Stomach (tissue), 9 donors: ENCODE data around the gene GFM1. TPM values are rescaled to one million over a fixed set of nuclear protein-coding genes. Genes with fewer than 3 reads are reported as not detected.

Experiments used
- DNase-seq, 2 donors: peaks; one replicate each; pipeline versions ENCODE4 v3.0.0 to v3.0.0-alpha.2; 2013 to 2019
- H3K27ac ChIP-seq, 5 donors: fragments of 200-600 bp in 4 of 5; sonication (generic) in 4 of 5; one replicate each; pipeline ENCODE4 v1.5.1; 2013 to 2019; ENCODE audit warnings: mild to moderate bottlenecking in 1 of 5, moderate library complexity in 1 of 5
- H3K27me3 ChIP-seq, 3 donors: fragments of 200-600 bp; sonication (generic); one replicate each; pipeline ENCODE4 v1.5.1; 2017 to 2019; ENCODE audit warnings: mixed run types in 1 of 3
- H3K36me3 ChIP-seq, 4 donors: fragments of 200-600 bp; sonication (generic); 1 replicate in 3 of 4; 2 replicates in 1 of 4; pipeline ENCODE4 v1.5.1; 2016 to 2019
- H3K4me1 ChIP-seq, 4 donors: fragments of 200-600 bp; sonication (generic); one replicate each; pipeline ENCODE4 v1.5.1; 2016 to 2019
- H3K4me3 ChIP-seq, 4 donors: fragments of 200-600 bp; sonication (generic) in 3 of 4; one replicate each; pipeline ENCODE4 v1.5.1; 2016 to 2019; ENCODE audit warnings: mild to moderate bottlenecking in 1 of 4
- H3K9me3 ChIP-seq, 4 donors: fragments of 200-600 bp; sonication (generic); one replicate each; pipeline ENCODE4 v1.5.1; 2016 to 2019
- EP300 ChIP-seq: sonication (generic); formaldehyde crosslinking; IDR thresholded peaks from one replicate; pipeline ENCODE4 v1.6.1; 2017; ENCODE audit warnings: antibody characterized with exemption
- POLR2A ChIP-seq, 4 donors: fragments of 450-650 bp; IDR thresholded peaks; one replicate each; pipeline ENCODE4 v1.6.1; 2016; ENCODE audit warnings: antibody characterized with exemption in 4 of 4, control low read depth in 2 of 4, mild to moderate bottlenecking in 1 of 4, moderate library complexity in 1 of 4
- POLR2AphosphoS5 ChIP-seq, 3 donors: sonication (generic); formaldehyde crosslinking; IDR thresholded peaks; one replicate each; pipeline ENCODE4 v1.6.1; 2016; ENCODE audit warnings: antibody characterized with exemption in 3 of 3
- WGBS, 5 donors: extraction: QIAGEN DNeasy Blood & Tissue Kit in 3 of 5; methylation state at CpG; one replicate each; pipeline versions ENCODE4 v1.1.5 to v1.1.7; 2013 to 2018; 5-methylcytosine and 5-hydroxymethylcytosine counted together
- intact Hi-C: fragments of 100-400 bp; cut with DNase I; formaldehyde crosslinking; loops from one replicate; pipeline ENCODE4 v1.15.1; 2023; ENCODE audit warnings: low total_unique reads
- polyA plus RNA-seq, 3 donors: library from polyadenylated mRNA; stranded (reverse); fragments of 200-250 nt; gene quantifications; one replicate each; pipeline ENCODE4 v1.2.3, GENCODE V29; 2013
- small RNA-seq, 4 donors: library from RNA; depleted of rRNA; stranded (forward); fragments of <200 nt; gene quantifications; one replicate each; pipeline ENCODE3, GENCODE V24; 2016
- total RNA-seq, 5 donors: library from RNA; depleted of rRNA; stranded (reverse); fragments of >200 nt; gene quantifications; one replicate each; pipeline versions ENCODE4 v1.1.0 to v1.2.3, GENCODE V29; 2014 to 2016
- TF ChIP-seq, protein P1 (sequence below), 7 experiments: fragments of 450-650 bp in 4 of 7; fragments of 200-600 bp in 3 of 7; sonication (generic) in 3 of 7; IDR thresholded peaks; one replicate each; pipeline ENCODE4 v1.5.1; 2016 to 2019; ENCODE audit warnings: antibody characterized with exemption in 7 of 7, control low read depth in 2 of 7, mild to moderate bottlenecking in 1 of 7
- donor health status: healthy with polysubstance abuse.
- donor health status: Bipolar disorder and iron deficiency.
- donor health status: healthy.

Gene GFM1
- total and polyA plus RNA-seq, 8 donors: 8.5 to 91.4 (median 23.6) TPM

GRCh38 chr3:158738653-158739052 lies 94.3 kb downstream of the GFM1 start:
- peaks cover 0 to 2% (median 0%) of the 10 kb centered on the region in 4 donors for H3K4me1 ChIP-seq
- H3K27me3 ChIP-seq: no peaks in the 10 kb centered on the region
- intact Hi-C loops: no loop called here
- no peak overlapping the region for H3K27ac ChIP-seq
- no peak for DNase-seq
- peaks cover 0 to 12% (median 4%) of the 10 kb centered on the region in 4 donors for H3K9me3 ChIP-seq
- peaks cover 0 to 49% (median 6%) of the 10 kb centered on the region in 4 donors for H3K36me3 ChIP-seq
- TF ChIP-seq EP300 (no peak), POLR2A (IDR thresholded peaks at IDR 0.05) (no peak), POLR2AphosphoS5 (IDR thresholded peaks at IDR 0.05) (no peak)
- TF ChIP-seq, protein P1, sequence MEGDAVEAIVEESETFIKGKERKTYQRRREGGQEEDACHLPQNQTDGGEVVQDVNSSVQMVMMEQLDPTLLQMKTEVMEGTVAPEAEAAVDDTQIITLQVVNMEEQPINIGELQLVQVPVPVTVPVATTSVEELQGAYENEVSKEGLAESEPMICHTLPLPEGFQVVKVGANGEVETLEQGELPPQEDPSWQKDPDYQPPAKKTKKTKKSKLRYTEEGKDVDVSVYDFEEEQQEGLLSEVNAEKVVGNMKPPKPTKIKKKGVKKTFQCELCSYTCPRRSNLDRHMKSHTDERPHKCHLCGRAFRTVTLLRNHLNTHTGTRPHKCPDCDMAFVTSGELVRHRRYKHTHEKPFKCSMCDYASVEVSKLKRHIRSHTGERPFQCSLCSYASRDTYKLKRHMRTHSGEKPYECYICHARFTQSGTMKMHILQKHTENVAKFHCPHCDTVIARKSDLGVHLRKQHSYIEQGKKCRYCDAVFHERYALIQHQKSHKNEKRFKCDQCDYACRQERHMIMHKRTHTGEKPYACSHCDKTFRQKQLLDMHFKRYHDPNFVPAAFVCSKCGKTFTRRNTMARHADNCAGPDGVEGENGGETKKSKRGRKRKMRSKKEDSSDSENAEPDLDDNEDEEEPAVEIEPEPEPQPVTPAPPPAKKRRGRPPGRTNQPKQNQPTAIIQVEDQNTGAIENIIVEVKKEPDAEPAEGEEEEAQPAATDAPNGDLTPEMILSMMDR (IDR thresholded peaks at IDR 0.05): no peak
- WGBS, 5 donors: 91 to 98% (median 93%) methylated on average over 6 of the region's 6 CpGs
- no peak overlapping the region for H3K4me3 ChIP-seq

- WGBS, 5 donors: 84 to 98% (median 91%) methylated on average over 4 of the region's 4 CpGs
Observed at GRCh38 chr3:158739078-158739477, 94.8 kb downstream of the GFM1 start.

GRCh38 chr3:158739661-158740060 lies 95.3 kb downstream of the GFM1 start:
- Histone ChIP-seq H3K27me3 (no peaks in the 10 kb centered on the region), H3K4me1 (no peaks in the 10 kb centered on the region), H3K27ac (no peak overlapping the region), H3K4me3 (no peak overlapping the region), H3K9me3 (peaks cover 0 to 12% (median 4%) of the 10 kb centered on the region in 4 donors), H3K36me3 (peaks cover 0 to 52% (median 9%) of the 10 kb centered on the region in 4 donors)
- DNase-seq: no peak
- no peak for TF ChIP-seq EP300
- TF ChIP-seq POLR2A (IDR thresholded peaks at IDR 0.05): no peak
- TF ChIP-seq, protein P1 (IDR thresholded peaks at IDR 0.05): no peak
- TF ChIP-seq POLR2AphosphoS5 (IDR thresholded peaks at IDR 0.05): no peak
- WGBS, 5 donors: 73 to 92% (median 84%) methylated on average over 3 of the region's 3 CpGs
- intact Hi-C loops: no loop called here

More at GRCh38 chr3:158739078-158739477, 94.8 kb downstream of the GFM1 start:
- intact Hi-C loops: no loop called here
- H3K36me3 ChIP-seq: peaks cover 0 to 52% (median 8%) of the 10 kb centered on the region in 4 donors
- H3K27me3 ChIP-seq: no peaks in the 10 kb centered on the region
- H3K9me3 ChIP-seq: peaks cover 0 to 12% (median 4%) of the 10 kb centered on the region in 4 donors
- H3K4me1 ChIP-seq: no peaks in the 10 kb centered on the region
- no peak overlapping the region for H3K27ac ChIP-seq
- no peak for DNase-seq
- no peak overlapping the region for H3K4me3 ChIP-seq
- TF ChIP-seq, protein P1 (IDR thresholded peaks at IDR 0.05): no peak
- TF ChIP-seq POLR2AphosphoS5 (IDR thresholded peaks at IDR 0.05): no peak
- no peak for TF ChIP-seq EP300
- TF ChIP-seq POLR2A (IDR thresholded peaks at IDR 0.05): no peak

Small RNA genes lying within 50 kb of the gene (small RNA-seq; reads per million reads assigned to genes)
- gene AC025033.1 (0 reads per million in 4 donors), gene AC080013.6 (0 reads per million in 4 donors)

Other genes with a start within 250 kb of the GFM1 start
- gene MLF1, start 73.3 kb upstream of the GFM1 start, total RNA-seq: 10 to 100 TPM in 1 of 5 donors, 1 to 10 TPM in 4; 1.3 to 14.3 (median 3.8) TPM
- 10 to 100 TPM in 1 of 3 donors, 1 to 10 TPM in 2; 5.5 to 18.6 (median 6.1) TPM for gene MLF1, start 73.3 kb upstream of the GFM1 start, polyA plus RNA-seq
- gene LXN, start 28.1 kb downstream of the GFM1 start, total RNA-seq: 10 to 100 TPM in 2 of 5 donors, 1 to 10 TPM in 3; 1.8 to 20.3 (median 8.7) TPM
- gene LXN, start 28.1 kb downstream of the GFM1 start, polyA plus RNA-seq: 10 to 100 TPM; 13.7 to 20.9 (median 15.1) TPM
- 100 to 1,000 TPM in 1 of 5 donors, 10 to 100 TPM in 2, 1 to 10 TPM in 1, under 1 TPM in 1; 0.43 to 237 (median 12.1) TPM for gene RARRES1, start 87.9 kb downstream of the GFM1 start, total RNA-seq
- 1 to 10 TPM in 2 of 3 donors, under 1 TPM in 1; 0.76 to 7.5 (median 3.8) TPM for gene RARRES1, start 87.9 kb downstream of the GFM1 start, polyA plus RNA-seq
- 100 to 1,000 TPM in 2 of 5 donors, 10 to 100 TPM in 3; 23.9 to 187 (median 44.8) TPM for gene MFSD1, start 157.5 kb downstream of the GFM1 start, total RNA-seq
- gene MFSD1, start 157.5 kb downstream of the GFM1 start, polyA plus RNA-seq: 10 to 100 TPM; 22.3 to 28.3 (median 22.7) TPM